Mesendoderm (in vitro differentiated cells): ENCODE results near the gene NRBP1.

Experiments used
- DNase-seq: peaks from one replicate; pipeline ENCODE4 v3.0.0; 2013
- H2AK5ac ChIP-seq: 2 replicates; pipeline ENCODE4 v1.6.1; 2013; ENCODE audit warnings: low read length, inconsistent platforms
- H2BK120ac ChIP-seq: 2 replicates; pipeline ENCODE4 v1.6.1; 2013; ENCODE audit warnings: low read depth, mild to moderate bottlenecking, low read length, moderate library complexity, mixed read lengths
- H2BK15ac ChIP-seq: replicated peaks from 2 replicates; pipeline ENCODE4 v1.6.1; 2013; ENCODE audit warnings: low read depth, mild to moderate bottlenecking, moderate library complexity
- H2BK5ac ChIP-seq: 2 replicates; pipeline ENCODE4 v1.6.1; 2013; ENCODE audit warnings: low read length, inconsistent platforms
- H3K18ac ChIP-seq: 2 replicates; pipeline ENCODE4 v1.6.1; 2013; ENCODE audit warnings: mild to moderate bottlenecking, low read length, mixed read lengths
- H3K23ac ChIP-seq: one replicate; pipeline ENCODE4 v1.6.1; 2013; ENCODE audit warnings: low read length
- H3K27ac ChIP-seq: 2 replicates; pipeline ENCODE4 v1.5.1; 2013; ENCODE audit warnings: low read depth, mild to moderate bottlenecking, inconsistent platforms, low read length, moderate library complexity
- H3K27me3 ChIP-seq: 2 replicates; pipeline ENCODE4 v1.6.1; 2013; ENCODE audit warnings: low read length, control low read depth, mild to moderate bottlenecking, inconsistent platforms; ENCODE audit not compliant: insufficient read depth, poor library complexity
- H3K36me3 ChIP-seq: 2 replicates; pipeline ENCODE4 v1.6.1; 2013; ENCODE audit warnings: low read length, inconsistent platforms; ENCODE audit not compliant: control insufficient read depth, insufficient read depth
- H3K4ac ChIP-seq: one replicate; pipeline ENCODE4 v1.6.1; 2013; ENCODE audit warnings: low read depth, mild to moderate bottlenecking, low read length, moderate library complexity
- H3K4me1 ChIP-seq: 2 replicates; pipeline ENCODE4 v1.6.1; 2013; ENCODE audit warnings: low read depth, low read length, inconsistent platforms; ENCODE audit not compliant: control insufficient read depth
- H3K4me2 ChIP-seq: 2 replicates; pipeline ENCODE4 v1.6.1; 2013; ENCODE audit warnings: low read length
- H3K4me3 ChIP-seq: 2 replicates; pipeline ENCODE4 v1.5.1; 2013; ENCODE audit warnings: mild to moderate bottlenecking, low read length
- H3K56ac ChIP-seq: one replicate; pipeline ENCODE4 v1.6.1; 2013; ENCODE audit warnings: low read length
- H3K79me1 ChIP-seq: 2 replicates; pipeline ENCODE4 v1.6.1; 2013; ENCODE audit warnings: low read length, inconsistent platforms
- H3K79me2 ChIP-seq: 2 replicates; pipeline ENCODE4 v1.6.1; 2013; ENCODE audit warnings: mild to moderate bottlenecking, low read length; ENCODE audit not compliant: control insufficient read depth, insufficient read depth
- H3K9ac ChIP-seq: 2 replicates; pipeline ENCODE4 v1.6.1; 2013; ENCODE audit warnings: low read length, inconsistent platforms
- H4K5ac ChIP-seq: one replicate; pipeline ENCODE4 v1.6.1; 2013; ENCODE audit warnings: low read length
- H4K8ac ChIP-seq: one replicate; pipeline ENCODE4 v1.6.1; 2013; ENCODE audit warnings: low read depth, mild to moderate bottlenecking, control low read depth, low read length, moderate library complexity
- WGBS: extraction: QIAGEN DNeasy Blood & Tissue Kit; methylation state at CpG from one replicate; pipeline ENCODE4 v1.1.7; 2013; ENCODE audit warnings: low lambda C conversion rate, missing lambda C conversion rate; ENCODE audit not compliant: insufficient coverage; ENCODE audit errors: extremely low coverage; 5-methylcytosine and 5-hydroxymethylcytosine counted together

The NRBP1 gene

GRCh38 chr2:27461118-27461517 is 32.7 kb downstream of the NRBP1 start:
- H4K5ac ChIP-seq = no peak overlapping the region
- WGBS = no CpG with 5 or more reads among the region's 8 CpGs
- no peaks in the 10 kb centered on the region for H3K79me1 ChIP-seq
- H3K9ac ChIP-seq = no peak overlapping the region
- peak overlapping the region; percentile 55 for H2BK5ac ChIP-seq
- H3K23ac ChIP-seq = no peak overlapping the region
- H3K4ac ChIP-seq = no peak overlapping the region
- DNase-seq = no peak
- H3K18ac ChIP-seq = no peak overlapping the region
- no peaks in the 10 kb centered on the region for H3K27me3 ChIP-seq
- no peak overlapping the region for H4K8ac ChIP-seq
- no peaks in the 10 kb centered on the region for H3K4me1 ChIP-seq
- H3K79me2 ChIP-seq = no peaks in the 10 kb centered on the region
- peaks cover 5% of the 10 kb centered on the region for H3K36me3 ChIP-seq
- peak overlapping the region; percentile 56 for H3K56ac ChIP-seq
- peak overlapping the region; percentile 8 for H3K27ac ChIP-seq
- H3K4me3 ChIP-seq = no peak overlapping the region
- H3K4me2 ChIP-seq = no peak overlapping the region
- H2AK5ac ChIP-seq = no peak overlapping the region
- no peak overlapping the region for H2BK15ac ChIP-seq
- H2BK120ac ChIP-seq = no peak overlapping the region

GRCh38 chr2:27464443-27464842 is 36.0 kb downstream of the NRBP1 start:
- H3K4me3 ChIP-seq = no peak overlapping the region
- H3K18ac ChIP-seq = no peak overlapping the region
- no peak for DNase-seq
- H3K4me1 ChIP-seq = no peaks in the 10 kb centered on the region
- no peak overlapping the region for H3K4ac ChIP-seq
- peaks cover 2% of the 10 kb centered on the region for H3K36me3 ChIP-seq
- H3K4me2 ChIP-seq = no peak overlapping the region
- no peaks in the 10 kb centered on the region for H3K79me1 ChIP-seq
- H3K9ac ChIP-seq = no peak overlapping the region
- H3K27ac ChIP-seq = no peak overlapping the region
- H3K56ac ChIP-seq = no peak overlapping the region
- no peak overlapping the region for H2AK5ac ChIP-seq
- no peak overlapping the region for H2BK120ac ChIP-seq
- H4K8ac ChIP-seq = no peak overlapping the region
- no peak overlapping the region for H3K23ac ChIP-seq
- no peak overlapping the region for H2BK15ac ChIP-seq
- H3K27me3 ChIP-seq = no peaks in the 10 kb centered on the region
- no peak overlapping the region for H2BK5ac ChIP-seq
- H3K79me2 ChIP-seq = no peaks in the 10 kb centered on the region
- no peak overlapping the region for H4K5ac ChIP-seq
- WGBS = no CpG with 5 or more reads among the region's 7 CpGs

GRCh38 chr2:27471961-27472360 is 43.5 kb downstream of the NRBP1 start:
- no peak overlapping the region for H3K23ac ChIP-seq
- WGBS = no CpG with 5 or more reads among the region's 5 CpGs
- H3K27me3 ChIP-seq = no peaks in the 10 kb centered on the region

GRCh38 chr2:27485496-27485895 is 57.1 kb downstream of the NRBP1 start:
- Histone ChIP-seq H3K79me1 (peaks cover 2% of the 10 kb centered on the region), H2AK5ac (no peak overlapping the region), H3K23ac (no peak overlapping the region), H3K4me1 (no peaks in the 10 kb centered on the region), H3K18ac (no peak overlapping the region), H4K5ac (no peak overlapping the region), H3K4me3 (no peak overlapping the region), H3K79me2 (no peaks in the 10 kb centered on the region), H3K4me2 (no peak overlapping the region), H2BK15ac (no peak overlapping the region), H3K27ac (no peak overlapping the region), H3K4ac (no peak overlapping the region), H3K9ac (no peak overlapping the region), H3K27me3 (no peaks in the 10 kb centered on the region), H3K36me3 (no peaks in the 10 kb centered on the region), H2BK5ac (no peak overlapping the region), H2BK120ac (no peak overlapping the region), H3K56ac (no peak overlapping the region), H4K8ac (no peak overlapping the region)
- no peak for DNase-seq
- WGBS = no CpG with 5 or more reads among the region's 3 CpGs

More at GRCh38 chr2:27471961-27472360, 43.5 kb downstream of the NRBP1 start:
- Histone ChIP-seq H3K27ac (no peak overlapping the region), H3K4me1 (no peaks in the 10 kb centered on the region), H3K4me3 (no peak overlapping the region), H2BK5ac (no peak overlapping the region), H2AK5ac (no peak overlapping the region), H3K18ac (no peak overlapping the region), H3K9ac (no peak overlapping the region), H2BK15ac (no peak overlapping the region), H4K5ac (no peak overlapping the region), H2BK120ac (no peak overlapping the region), H3K4me2 (no peak overlapping the region), H3K36me3 (no peaks in the 10 kb centered on the region), H3K79me2 (no peaks in the 10 kb centered on the region), H3K4ac (no peak overlapping the region), H3K56ac (no peak overlapping the region), H4K8ac (no peak overlapping the region), H3K79me1 (no peaks in the 10 kb centered on the region)
- DNase-seq = peak; percentile 62

GRCh38 chr2:27489118-27489497 is 60.7 kb downstream of the NRBP1 start:
- Histone ChIP-seq H3K79me1 (peaks cover 2% of the 10 kb centered on the region), H2BK5ac (no peak overlapping the region), H3K4me1 (no peaks in the 10 kb centered on the region), H3K36me3 (no peaks in the 10 kb centered on the region), H2BK120ac (no peak overlapping the region), H4K8ac (no peak overlapping the region), H3K4me2 (peak overlapping the region; percentile 100), H2BK15ac (no peak overlapping the region), H3K79me2 (no peaks in the 10 kb centered on the region), H3K18ac (no peak overlapping the region), H4K5ac (no peak overlapping the region), H3K4me3 (peak overlapping the region; percentile 95), H3K27me3 (no peaks in the 10 kb centered on the region), H3K27ac (no peak overlapping the region), H3K4ac (no peak overlapping the region), H3K23ac (no peak overlapping the region), H3K56ac (peak overlapping the region; percentile 86), H3K9ac (peak overlapping the region; percentile 76), H2AK5ac (no peak overlapping the region)
- peak; percentile 38 for DNase-seq
- no CpG with 5 or more reads among the region's 11 CpGs for WGBS
